AG04450 (cell line): ENCODE data around the gene ACCSL. TPM values are rescaled to one million over a fixed set of nuclear protein-coding genes. Genes with fewer than 3 reads are reported as not detected.

Experiments
- CTCF ChIA-PET: fragments of 300-600, 350-600 bp; formaldehyde crosslinking; extraction: SDS; loops from one replicate; lab custom pipeline; 2022; ENCODE audit warnings: antibody characterized with exemption, inconsistent platforms; lab: Charles Lee
- POLR2A ChIA-PET: fragments of 350-600 bp; formaldehyde crosslinking; extraction: SDS; loops from one replicate; lab custom pipeline; 2021; ENCODE audit warnings: antibody characterized with exemption, inconsistent platforms; lab: Yijun Ruan, JAX
- DNase-seq: peaks from one replicate; pipeline ENCODE4 v3.0.0-alpha.2; 2011; ENCODE audit warnings: low read depth, low spot score
- H3K27ac ChIP-seq: one replicate; pipeline ENCODE4 v1.5.1; 2012; ENCODE audit warnings: low read depth, low read length, control low read depth
- H3K27me3 ChIP-seq: one replicate; pipeline ENCODE4 v1.6.0; 2012; ENCODE audit warnings: low read length; ENCODE audit not compliant: control insufficient read depth, insufficient read depth
- H3K4me3 ChIP-seq: 2 replicates; pipeline ENCODE4 v1.5.1; 2011; ENCODE audit warnings: mild to moderate bottlenecking, low read depth, low read length, control low read depth
- H3K9me3 ChIP-seq: 2 replicates; pipeline ENCODE4 v1.5.1; 2012; ENCODE audit warnings: low read length; ENCODE audit not compliant: control insufficient read depth, insufficient read depth
- CTCF ChIP-seq: IDR thresholded peaks from 2 replicates; pipeline ENCODE4 v1.5.1; 2011; ENCODE audit warnings: low read depth, low read length, control low read depth, inconsistent platforms
- polyA plus RNA-seq: library from polyadenylated mRNA; depleted of rRNA; stranded (reverse); fragments of >200 nt; gene quantifications from 2 replicates; pipeline ENCODE4 v1.2.3, GENCODE V29; 2011

ACCSL gene
- polyA plus RNA-seq, 1 experiment: not detected

- peaks cover 11% of the 10 kb centered on the region for H3K27me3 ChIP-seq
- no peak for TF ChIP-seq CTCF
- H3K27ac ChIP-seq: no peak overlapping the region
- H3K4me3 ChIP-seq: no peak overlapping the region
- DNase-seq: no peak
- ChIA-PET CTCF (no interaction called here), POLR2A (no interaction called here)
- no peaks in the 10 kb centered on the region for H3K9me3 ChIP-seq
Observed at GRCh38 chr11:44003736-44004451, 43.9 kb upstream of the ACCSL start.

- DNase-seq: no peak
- Histone ChIP-seq H3K9me3 (no peaks in the 10 kb centered on the region), H3K27me3 (peaks cover 9% of the 10 kb centered on the region), H3K27ac (no peak overlapping the region), H3K4me3 (no peak overlapping the region)
- TF ChIP-seq CTCF: no peak
- CTCF ChIA-PET: interaction anchor here (0.9 kb wide), 1 partner anchor 16 kb away, joined by 4 read pairs; no protein-coding TSS in a partner anchor
- POLR2A ChIA-PET: interaction anchor here (0.6 kb wide), 1 partner anchor 65 kb away, joined by 3 read pairs; no protein-coding TSS in a partner anchor
Observed at GRCh38 chr11:44004452-44005062, 43.2 kb upstream of the ACCSL start.

- ChIA-PET POLR2A (interaction anchor here (0.6 kb wide), 1 partner anchor 65 kb away, joined by 3 read pairs; no protein-coding TSS in a partner anchor), CTCF (interaction anchor here (0.9 kb wide), 1 partner anchor 17 kb away, joined by 4 read pairs; no protein-coding TSS in a partner anchor)
- no peaks in the 10 kb centered on the region for H3K9me3 ChIP-seq
- H3K4me3 ChIP-seq: no peak overlapping the region
- no peak for TF ChIP-seq CTCF
- H3K27ac ChIP-seq: no peak overlapping the region
- no peak for DNase-seq
- H3K27me3 ChIP-seq: peaks cover 8% of the 10 kb centered on the region
Observed at GRCh38 chr11:44005063-44005701, 42.6 kb upstream of the ACCSL start.

GRCh38 chr11:44005956-44006355 lies 41.8 kb upstream of the ACCSL start:
- H3K4me3 ChIP-seq: no peak overlapping the region
- DNase-seq: no peak
- peaks cover 8% of the 10 kb centered on the region for H3K27me3 ChIP-seq
- no peaks in the 10 kb centered on the region for H3K9me3 ChIP-seq
- ChIA-PET CTCF (interaction anchor here (0.7 to 1.5 kb wide), 2 partner anchors 13 to 116 kb away, joined by 3 to 5 read pairs; no protein-coding TSS in a partner anchor), POLR2A (no interaction called here)
- no peak for TF ChIP-seq CTCF
- no peak overlapping the region for H3K27ac ChIP-seq
